ENCODE data around the gene IBSP. TPM values are rescaled to one million over a fixed set of nuclear protein-coding genes. Genes with fewer than 3 reads are reported as not detected.

The IBSP gene
- total RNA-seq, 4 donors from 2014 or later = not detected

GRCh38 chr4:87844452-87844851 is 45.1 kb downstream of the IBSP start:
- no peak for TF ChIP-seq CTCF (IDR thresholded peaks at IDR 0.05; ENCODE audit: low read depth)

- no peak for TF ChIP-seq CTCF (IDR thresholded peaks at IDR 0.05; ENCODE audit: low read depth)
These were observed 46.9 kb downstream of the IBSP start for GRCh38 chr4:87846226-87846625.

- TF ChIP-seq CTCF (IDR thresholded peaks at IDR 0.05; ENCODE audit: low read depth) = no peak
These were observed 49.4 kb downstream of the IBSP start for GRCh38 chr4:87848622-87849351.

- TF ChIP-seq CTCF (IDR thresholded peaks at IDR 0.05; ENCODE audit: low read depth) = no peak
These were observed 50.3 kb downstream of the IBSP start for GRCh38 chr4:87849612-87850011.

- no peak for TF ChIP-seq CTCF (IDR thresholded peaks at IDR 0.05; ENCODE audit: low read depth)
These were observed 52.0 kb downstream of the IBSP start for GRCh38 chr4:87851332-87851731.

GRCh38 chr4:87851953-87852352 is 52.6 kb downstream of the IBSP start:
- TF ChIP-seq CTCF (IDR thresholded peaks at IDR 0.05; ENCODE audit: low read depth) = no peak

GRCh38 chr4:87853108-87853507 is 53.8 kb downstream of the IBSP start:
- TF ChIP-seq CTCF (IDR thresholded peaks at IDR 0.05; ENCODE audit: low read depth) = no peak

Data from subcutaneous adipose tissue (tissue), 4 donors.